Neutrophil (primary cell): ENCODE data around the gene SERPINA4.

Experiments used
- H3K27ac ChIP-seq: fragments of 200-600 bp; sonication (generic); 2 replicates; pipeline ENCODE4 v1.5.1; 2016; ENCODE audit warnings: mild to moderate bottlenecking, moderate library complexity
- H3K27me3 ChIP-seq: fragments of 200-600 bp; sonication (generic); 2 replicates; pipeline ENCODE4 v1.6.0; 2016; ENCODE audit warnings: mild to moderate bottlenecking
- H3K36me3 ChIP-seq: fragments of 200-600 bp; sonication (generic); 2 replicates; pipeline ENCODE4 v1.5.1; 2017
- H3K4me1 ChIP-seq, 2 experiments: fragments of 200-600 bp in 1 of 2; sonication (generic) in 1 of 2; 1 replicate in 1 of 2; 2 replicates in 1 of 2; pipeline versions ENCODE4 v1.5.1 to v1.6.1; 2013 to 2016; ENCODE audit warnings: low read depth in 1 of 2, low read length in 1 of 2, mild to moderate bottlenecking in 1 of 2, moderate library complexity in 1 of 2; ENCODE audit not compliant: control insufficient read depth in 1 of 2, insufficient read depth in 1 of 2
- H3K4me3 ChIP-seq, 2 experiments: fragments of 200-600 bp in 1 of 2; sonication (generic) in 1 of 2; 1 replicate in 1 of 2; 2 replicates in 1 of 2; pipeline ENCODE4 v1.5.1; 2013 to 2016; ENCODE audit warnings: low read depth in 1 of 2, low read length in 1 of 2, mild to moderate bottlenecking in 1 of 2, moderate library complexity in 1 of 2
- H3K9me3 ChIP-seq: fragments of 200-600 bp; sonication (generic); 2 replicates; pipeline ENCODE4 v1.5.1; 2016
- CTCF ChIP-seq: fragments of 200-600 bp; sonication (generic); IDR thresholded peaks from 2 replicates; pipeline ENCODE4 v1.5.1; 2016; ENCODE audit warnings: antibody characterized with exemption

Gene SERPINA4

GRCh38 chr14:94560751-94561655 is at the start of gene SERPINA4:
Gene SERPINA4 (plus strand): TSS chr14:94561442. CDS start chr14:94563483, 2,041 bp downstream.
- Histone ChIP-seq H3K27ac (no peak within 1 kb of the TSS), H3K36me3 (no peaks in the 10 kb centered on the region), H3K27me3 (no peaks in the 10 kb centered on the region), H3K4me3 (no peak within 1 kb of the TSS), H3K4me1 (no peaks in the 10 kb centered on the region), H3K9me3 (no peaks in the 10 kb centered on the region)
- no peak for TF ChIP-seq CTCF

- peaks cover 5% of the 10 kb centered on the region for H3K27me3 ChIP-seq
- no peak overlapping the region for H3K4me3 ChIP-seq
- no peaks in the 10 kb centered on the region for H3K4me1 ChIP-seq
- no peak overlapping the region for H3K27ac ChIP-seq
- no peaks in the 10 kb centered on the region for H3K9me3 ChIP-seq
- no peaks in the 10 kb centered on the region for H3K36me3 ChIP-seq
- TF ChIP-seq CTCF: no peak
Measured at GRCh38 chr14:94514351-94514750, 46.9 kb upstream of the SERPINA4 start.

DNA sequence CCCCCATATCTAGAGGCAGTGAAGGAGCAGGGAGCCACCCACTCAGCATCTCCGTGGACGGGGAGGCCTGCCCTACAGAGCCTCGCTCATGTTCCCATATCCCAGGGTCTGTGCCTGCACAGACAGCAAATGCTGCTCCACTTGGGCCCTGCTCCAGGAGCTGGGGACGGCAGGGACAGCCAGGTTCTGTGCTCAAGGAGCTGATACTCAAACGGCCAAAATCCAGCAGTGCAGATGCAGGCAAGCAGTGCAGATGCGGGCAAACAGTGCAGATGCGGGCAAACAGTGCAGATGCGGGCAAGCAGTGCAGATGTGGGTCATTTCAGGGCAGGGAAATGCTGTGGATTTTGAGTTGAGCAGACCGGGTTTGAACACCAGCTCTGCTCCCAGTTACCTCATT is 45.8 kb upstream of the SERPINA4 start:
- no peak overlapping the region for H3K4me3 ChIP-seq
- H3K27ac ChIP-seq: no peak overlapping the region
- H3K27me3 ChIP-seq: peaks cover 5% of the 10 kb centered on the region
- H3K36me3 ChIP-seq: no peaks in the 10 kb centered on the region
- TF ChIP-seq CTCF: no peak
- no peaks in the 10 kb centered on the region for H3K4me1 ChIP-seq
- no peaks in the 10 kb centered on the region for H3K9me3 ChIP-seq

GRCh38 chr14:94515856-94516255 is 45.4 kb upstream of the SERPINA4 start:
- Histone ChIP-seq H3K36me3 (no peaks in the 10 kb centered on the region), H3K27ac (no peak overlapping the region), H3K4me3 (no peak overlapping the region), H3K9me3 (no peaks in the 10 kb centered on the region), H3K27me3 (peaks cover 5% of the 10 kb centered on the region), H3K4me1 (no peaks in the 10 kb centered on the region)
- TF ChIP-seq CTCF: no peak

- no peak overlapping the region for H3K4me3 ChIP-seq
- no peak for TF ChIP-seq CTCF
Measured at GRCh38 chr14:94517248-94517640, 44.0 kb upstream of the SERPINA4 start.

More at GRCh38 chr14:94517248-94517640, 44.0 kb upstream of the SERPINA4 start:
- Histone ChIP-seq H3K27ac (no peak overlapping the region), H3K4me1 (no peaks in the 10 kb centered on the region), H3K9me3 (no peaks in the 10 kb centered on the region), H3K36me3 (no peaks in the 10 kb centered on the region), H3K27me3 (peaks cover 5% of the 10 kb centered on the region)
